ENCODE measurements around the gene EIPR1.
"Not testable (repeated sequence)": the region's sequence is repeated elsewhere in the genome, so short reads cannot be mapped to it uniquely, and the experiment has no call there.

Gene EIPR1

GRCh38 chr2:3284657-3285630, 92.7 kb downstream of the EIPR1 start:
- no peak overlapping the region for H3K4me3 ChIP-seq (ENCODE audit: low read depth, low read length)
- H3K9me3 ChIP-seq = no peaks in the 10 kb centered on the region
- no peak for TF ChIP-seq CTCF (IDR thresholded peaks at IDR 0.05; ENCODE audit: low read depth, low read length)
- H3K27me3 ChIP-seq = no peaks in the 10 kb centered on the region
- H3K36me3 ChIP-seq = no peaks in the 10 kb centered on the region
- peaks cover 30% of the 10 kb centered on the region for H3K4me1 ChIP-seq
- no peak for DNase-seq

- not testable (repeated sequence) for H3K9me3 ChIP-seq; H3K4me3 ChIP-seq (ENCODE audit: low read depth, low read length)
These were observed 93.6 kb downstream of the EIPR1 start for GRCh38 chr2:3283876-3284656.

GRCh38 chr2:3283206-3283605, 94.4 kb downstream of the EIPR1 start:
- Histone ChIP-seq H3K4me1 (peaks cover 15% of the 10 kb centered on the region), H3K27me3 (no peaks in the 10 kb centered on the region), H3K4me3 (ENCODE audit: low read depth, low read length) (peak overlapping the region; percentile 45), H3K9me3 (no peaks in the 10 kb centered on the region), H3K36me3 (no peaks in the 10 kb centered on the region)
- no peak for DNase-seq
- no peak for TF ChIP-seq CTCF (IDR thresholded peaks at IDR 0.05; ENCODE audit: low read depth, low read length)

More at GRCh38 chr2:3283876-3284656, 93.6 kb downstream of the EIPR1 start:
- not testable (repeated sequence) for H3K36me3 ChIP-seq, H3K27me3 ChIP-seq, DNase-seq
- peaks cover 23% of the 10 kb centered on the region for H3K4me1 ChIP-seq

GRCh38 chr2:3282056-3282998, 95.3 kb downstream of the EIPR1 start:
- peak overlapping the region; percentile 45 for H3K4me3 ChIP-seq (ENCODE audit: low read depth, low read length)

GRCh38 chr2:3280683-3281520, 96.7 kb downstream of the EIPR1 start:
- H3K4me1 ChIP-seq = peaks cover 15% of the 10 kb centered on the region

More at GRCh38 chr2:3282056-3282998, 95.3 kb downstream of the EIPR1 start:
- H3K4me1 ChIP-seq = peaks cover 15% of the 10 kb centered on the region
- no peaks in the 10 kb centered on the region for H3K27me3 ChIP-seq
- no peaks in the 10 kb centered on the region for H3K9me3 ChIP-seq
- TF ChIP-seq CTCF (IDR thresholded peaks at IDR 0.05; ENCODE audit: low read depth, low read length) = no peak
- no peaks in the 10 kb centered on the region for H3K36me3 ChIP-seq
- peak; percentile 91 for DNase-seq

More at GRCh38 chr2:3280683-3281520, 96.7 kb downstream of the EIPR1 start:
- DNase-seq = no peak
- Histone ChIP-seq H3K36me3 (no peaks in the 10 kb centered on the region), H3K9me3 (no peaks in the 10 kb centered on the region), H3K27me3 (no peaks in the 10 kb centered on the region), H3K4me3 (ENCODE audit: low read depth, low read length) (no peak overlapping the region)
- TF ChIP-seq CTCF (IDR thresholded peaks at IDR 0.05; ENCODE audit: low read depth, low read length) = no peak
